SK-N-SH (cell line): Measurements from ENCODE around the gene GJD4. TPM values are rescaled to one million over a fixed set of nuclear protein-coding genes. Genes with fewer than 3 reads are reported as not detected.

Experiments used
- CTCF ChIA-PET: fragments of 300-600, 350-600 bp; formaldehyde crosslinking; extraction: SDS; loops from one replicate; lab custom pipeline; 2021; lab: Yijun Ruan, JAX
- POLR2A ChIA-PET: fragments of 350-600 bp; sonication (Branson Sonifier 250); formaldehyde crosslinking; extraction: SDS; loops from one replicate; lab custom pipeline; 2020; ENCODE audit warnings: antibody characterized with exemption, inconsistent platforms; lab: Yijun Ruan, JAX
- DNase-seq: peaks from one replicate; pipeline ENCODE4 v3.0.0; 2012
- H2AFZ ChIP-seq: fragments of 200-600 bp; sonication (generic); 2 replicates; pipeline ENCODE4 v1.8.1; 2016; ENCODE audit warnings: antibody characterized with exemption, mild to moderate bottlenecking, low read depth
- H3F3A ChIP-seq: fragments of 200-600 bp; sonication (generic); replicated peaks from 2 replicates; pipeline ENCODE3; 2016; ENCODE audit warnings: antibody characterized with exemption, mild to moderate bottlenecking; ENCODE audit not compliant: insufficient read depth
- H3K27ac ChIP-seq, 2 experiments: fragments of 200-500 bp in 1 of 2; fragments of 200-600 bp in 1 of 2; sonication (Bioruptor generic) in 1 of 2; sonication (generic), shearing (Covaris generic) in 1 of 2; 2 replicates each; pipeline versions ENCODE4 v1.5.1 to v1.6.1; 2014 to 2016; ENCODE audit warnings: low read depth in 2 of 2, inconsistent platforms in 1 of 2, low read length in 1 of 2, mild to moderate bottlenecking in 1 of 2, mixed read lengths in 1 of 2
- H3K27me3 ChIP-seq: fragments of 200-600 bp; sonication (generic), shearing (Covaris generic); 2 replicates; pipeline ENCODE4 v1.6.1; 2016; ENCODE audit warnings: mixed run types; ENCODE audit not compliant: insufficient read depth
- H3K36me3 ChIP-seq, 2 experiments: fragments of 200-500 bp in 1 of 2; fragments of 200-600 bp in 1 of 2; sonication (Bioruptor generic) in 1 of 2; sonication (generic) in 1 of 2; replicated peaks in 1 of 2; 2 replicates each; pipeline versions ENCODE3 to v1.5.1; 2014 to 2016; ENCODE audit warnings: low read length in 1 of 2, mild to moderate bottlenecking in 1 of 2; ENCODE audit not compliant: insufficient read depth in 2 of 2, control insufficient read depth in 1 of 2
- H3K4me1 ChIP-seq, 2 experiments: fragments of 200-500 bp in 1 of 2; fragments of 200-600 bp in 1 of 2; sonication (Bioruptor generic) in 1 of 2; sonication (generic), shearing (Covaris generic) in 1 of 2; 2 replicates each; pipeline versions ENCODE4 v1.5.1 to v1.6.1; 2014 to 2016; ENCODE audit warnings: low read depth in 1 of 2, low read length in 1 of 2, mixed run types in 1 of 2; ENCODE audit not compliant: insufficient read depth in 2 of 2, control insufficient read depth in 1 of 2
- H3K4me2 ChIP-seq: fragments of 200-600 bp; sonication (generic), shearing (Covaris generic); 2 replicates; pipeline ENCODE4 v1.6.1; 2017; ENCODE audit warnings: mixed run types
- H3K4me3 ChIP-seq, 2 experiments: fragments of 200-500 bp in 1 of 2; fragments of 200-600 bp in 1 of 2; sonication (Bioruptor generic) in 1 of 2; sonication (generic), shearing (Covaris generic) in 1 of 2; 2 replicates each; pipeline versions ENCODE4 v1.5.1 to v1.8.1; 2014 to 2016; ENCODE audit warnings: low read depth in 2 of 2, inconsistent platforms in 1 of 2, low read length in 1 of 2, mild to moderate bottlenecking in 1 of 2, mixed read lengths in 1 of 2, moderate library complexity in 1 of 2
- H3K79me2 ChIP-seq: fragments of 200-600 bp; sonication (generic); 2 replicates; pipeline ENCODE4 v1.8.1; 2017; ENCODE audit warnings: mild to moderate bottlenecking; ENCODE audit not compliant: insufficient read depth
- H3K9ac ChIP-seq: fragments of 200-600 bp; sonication (generic); 2 replicates; pipeline ENCODE4 v1.6.1; 2017; ENCODE audit warnings: mixed run types
- H3K9me2 ChIP-seq: fragments of 200-600 bp; sonication (generic); 2 replicates; pipeline ENCODE4 v1.6.1; 2017; ENCODE audit warnings: mixed run types
- H3K9me3 ChIP-seq: fragments of 200-600 bp; sonication (generic); 2 replicates; pipeline ENCODE4 v1.6.1; 2017; ENCODE audit warnings: mixed run types, mild to moderate bottlenecking, moderate library complexity
- H4K20me1 ChIP-seq: fragments of 200-600 bp; sonication (generic); 2 replicates; pipeline ENCODE4 v1.6.1; 2017; ENCODE audit warnings: mild to moderate bottlenecking, mixed run types; ENCODE audit not compliant: insufficient read depth
- EZH2phosphoT487 ChIP-seq: fragments of 200-600 bp; sonication (generic); IDR thresholded peaks from 2 replicates; pipeline ENCODE4 v1.6.1; 2017; ENCODE audit warnings: low read depth, mixed run types, mild to moderate bottlenecking, antibody characterized with exemption, moderate library complexity, borderline replicate concordance
- FOXJ3 ChIP-seq: sonication (generic); formaldehyde crosslinking; IDR thresholded peaks from 2 replicates; pipeline ENCODE4 v1.5.1; 2020; ENCODE audit warnings: mild to moderate bottlenecking, missing genetic modification reagents
- FOXM1 ChIP-seq: IDR thresholded peaks from 2 replicates; pipeline ENCODE4 v1.4.0; 2012; ENCODE audit warnings: low read depth, mild to moderate bottlenecking
- GABPA ChIP-seq: IDR thresholded peaks from 2 replicates; pipeline ENCODE4 v1.4.0; 2012; ENCODE audit warnings: low read depth, mild to moderate bottlenecking
- GATA2 ChIP-seq: sonication (generic); formaldehyde crosslinking; IDR thresholded peaks from 2 replicates; pipeline ENCODE4 v1.5.0; 2020; ENCODE audit warnings: mild to moderate bottlenecking, missing genetic modification reagents
- MXI1 ChIP-seq: IDR thresholded peaks from 2 replicates; pipeline ENCODE4 v1.6.1; 2012; ENCODE audit warnings: mild to moderate bottlenecking, low read depth, low read length, improper control_type of control experiment
- NRF1 ChIP-seq: IDR thresholded peaks from 2 replicates; pipeline ENCODE4 v1.6.1; 2012; ENCODE audit warnings: low read depth, mild to moderate bottlenecking, low read length
- RFX5 ChIP-seq: IDR thresholded peaks from 2 replicates; pipeline ENCODE4 v1.6.1; 2012; ENCODE audit warnings: mild to moderate bottlenecking, improper control_type of control experiment, low read length
- SIN3A ChIP-seq: IDR thresholded peaks from 2 replicates; pipeline ENCODE4 v1.6.1; 2012; ENCODE audit warnings: low read depth, mild to moderate bottlenecking, low read length, moderate library complexity, borderline replicate concordance
- SMC3 ChIP-seq: IDR thresholded peaks from 2 replicates; pipeline ENCODE4 v1.6.1; 2012; ENCODE audit warnings: low read depth, low read length, improper control_type of control experiment
- TAF1 ChIP-seq: IDR thresholded peaks from 2 replicates; pipeline ENCODE4 v1.6.1; 2012; ENCODE audit warnings: low read depth, mild to moderate bottlenecking, low read length, moderate library complexity, borderline replicate concordance
- TCF12 ChIP-seq: IDR thresholded peaks from 2 replicates; pipeline ENCODE4 v1.4.0; 2012
- TEAD4 ChIP-seq: IDR thresholded peaks from 2 replicates; pipeline ENCODE4 v1.4.0; 2012; ENCODE audit warnings: mild to moderate bottlenecking, borderline replicate concordance; ENCODE audit not compliant: insufficient read depth
- YY1 ChIP-seq: IDR thresholded peaks from 2 replicates; pipeline ENCODE4 v1.4.0; 2012; ENCODE audit warnings: low read depth, mild to moderate bottlenecking
- WGBS: methylation state at CpG from one replicate; pipeline ENCODE4 v1.1.6; 2017; ENCODE audit warnings: low lambda C conversion rate; 5-methylcytosine and 5-hydroxymethylcytosine counted together
- polyA plus RNA-seq, 3 experiments: library from polyadenylated mRNA; depleted of rRNA; stranded (reverse); fragments of >200 nt; gene quantifications; 2 replicates each; pipeline ENCODE4 v1.2.3, GENCODE V29; 2012
- TF ChIP-seq, protein P1 (sequence below): fragments of 150-350 bp; IDR thresholded peaks from 2 replicates; pipeline ENCODE4 v1.6.1; 2016; ENCODE audit warnings: mild to moderate bottlenecking, low read depth, low read length
- TF ChIP-seq, protein P2 (sequence below): IDR thresholded peaks from 2 replicates; pipeline ENCODE4 v1.4.0; 2012; ENCODE audit warnings: low read depth
- TF ChIP-seq, protein P3 (sequence below): IDR thresholded peaks from 2 replicates; pipeline ENCODE4; 2012
- TF ChIP-seq, protein P4 (sequence below): IDR thresholded peaks from 2 replicates; pipeline ENCODE4 v1.4.0; 2012; ENCODE audit warnings: low read depth, borderline replicate concordance
- TF ChIP-seq, protein P5 (sequence below): IDR thresholded peaks from 2 replicates; pipeline ENCODE4 v1.4.0; 2012; ENCODE audit warnings: low read depth, borderline replicate concordance

GJD4 gene
- polyA plus RNA-seq, 1 of the 3 experiments (the other 2 are of a cell fraction), result not detected

DNA sequence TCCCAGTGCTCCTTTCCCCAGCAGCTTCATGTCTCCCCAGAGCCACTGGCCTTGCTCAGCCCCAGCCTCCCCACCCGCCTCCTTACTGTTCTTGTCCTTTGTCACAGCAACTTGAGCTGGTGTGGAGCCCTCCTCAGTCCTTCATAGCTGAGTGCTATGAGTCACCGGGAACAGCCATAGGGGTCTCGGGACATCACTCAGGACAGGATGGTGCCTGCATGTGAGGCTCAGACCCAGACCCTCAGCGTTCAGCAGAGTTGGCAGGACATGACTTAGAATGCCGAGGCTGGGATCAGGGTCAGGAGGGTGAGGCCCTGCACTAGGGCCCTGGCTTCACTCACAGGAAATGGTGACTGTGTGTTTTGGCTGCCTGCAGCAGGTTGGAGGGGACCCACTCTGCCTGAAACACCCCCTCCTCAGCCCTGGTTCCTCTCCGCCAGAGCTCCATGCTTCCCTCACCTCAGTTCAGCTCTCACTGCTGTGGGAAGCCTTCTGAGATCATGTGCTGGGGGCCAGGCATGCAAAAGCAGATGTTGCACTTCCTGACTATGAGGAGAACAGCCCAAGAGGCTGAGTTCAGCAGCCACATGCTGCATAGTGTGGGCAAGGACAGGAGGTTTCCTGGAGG lies 40.7 kb upstream of the GJD4 start:
- Histone ChIP-seq H3K4me1 (peaks cover 5 to 12% of the 10 kb centered on the region in 2 experiments; a peak in 2 of 4 replicates), H3K4me2 (no peak overlapping the region), H3F3A (no peaks in the 10 kb centered on the region), H3K27me3 (no peaks in the 10 kb centered on the region), H3K36me3 (peaks cover 3 to 40% of the 10 kb centered on the region in 2 experiments), H2AFZ (no peak overlapping the region), H3K4me3 (no peak overlapping the region), H3K9me2 (no peaks in the 10 kb centered on the region), H4K20me1 (no peaks in the 10 kb centered on the region), H3K9me3 (no peaks in the 10 kb centered on the region), H3K27ac (no peak overlapping the region), H3K79me2 (no peaks in the 10 kb centered on the region), H3K9ac (no peak overlapping the region)
- CTCF ChIA-PET, result interaction anchor here (1.9 to 4.7 kb wide), 5 partner anchors 12 to 143 kb away, joined by 6 to 68 read pairs (median 10); no protein-coding TSS in a partner anchor
- TF ChIP-seq TCF12, result no peak
- no peak for TF ChIP-seq FOXM1
- TF ChIP-seq, protein P1, sequence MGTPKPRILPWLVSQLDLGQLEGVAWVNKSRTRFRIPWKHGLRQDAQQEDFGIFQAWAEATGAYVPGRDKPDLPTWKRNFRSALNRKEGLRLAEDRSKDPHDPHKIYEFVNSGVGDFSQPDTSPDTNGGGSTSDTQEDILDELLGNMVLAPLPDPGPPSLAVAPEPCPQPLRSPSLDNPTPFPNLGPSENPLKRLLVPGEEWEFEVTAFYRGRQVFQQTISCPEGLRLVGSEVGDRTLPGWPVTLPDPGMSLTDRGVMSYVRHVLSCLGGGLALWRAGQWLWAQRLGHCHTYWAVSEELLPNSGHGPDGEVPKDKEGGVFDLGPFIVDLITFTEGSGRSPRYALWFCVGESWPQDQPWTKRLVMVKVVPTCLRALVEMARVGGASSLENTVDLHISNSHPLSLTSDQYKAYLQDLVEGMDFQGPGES, result no peak
- TF ChIP-seq SIN3A, result no peak
- TF ChIP-seq MXI1, result no peak
- TF ChIP-seq, protein P2, sequence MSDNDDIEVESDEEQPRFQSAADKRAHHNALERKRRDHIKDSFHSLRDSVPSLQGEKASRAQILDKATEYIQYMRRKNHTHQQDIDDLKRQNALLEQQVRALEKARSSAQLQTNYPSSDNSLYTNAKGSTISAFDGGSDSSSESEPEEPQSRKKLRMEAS, result no peak
- TF ChIP-seq, protein P3, sequence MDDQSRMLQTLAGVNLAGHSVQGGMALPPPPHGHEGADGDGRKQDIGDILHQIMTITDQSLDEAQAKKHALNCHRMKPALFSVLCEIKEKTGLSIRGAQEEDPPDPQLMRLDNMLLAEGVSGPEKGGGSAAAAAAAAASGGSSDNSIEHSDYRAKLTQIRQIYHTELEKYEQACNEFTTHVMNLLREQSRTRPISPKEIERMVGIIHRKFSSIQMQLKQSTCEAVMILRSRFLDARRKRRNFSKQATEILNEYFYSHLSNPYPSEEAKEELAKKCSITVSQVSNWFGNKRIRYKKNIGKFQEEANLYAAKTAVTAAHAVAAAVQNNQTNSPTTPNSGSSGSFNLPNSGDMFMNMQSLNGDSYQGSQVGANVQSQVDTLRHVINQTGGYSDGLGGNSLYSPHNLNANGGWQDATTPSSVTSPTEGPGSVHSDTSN, result no peak
- no peak for TF ChIP-seq TAF1
- no peak for TF ChIP-seq TEAD4
- no peak for TF ChIP-seq NRF1
- TF ChIP-seq FOXJ3, result no peak
- no peak for TF ChIP-seq YY1
- TF ChIP-seq GATA2 (CRISPR knock-in tag), result no peak
- no peak for TF ChIP-seq RFX5
- TF ChIP-seq EZH2phosphoT487, result no peak
- no peak for TF ChIP-seq SMC3
- TF ChIP-seq, protein P4, sequence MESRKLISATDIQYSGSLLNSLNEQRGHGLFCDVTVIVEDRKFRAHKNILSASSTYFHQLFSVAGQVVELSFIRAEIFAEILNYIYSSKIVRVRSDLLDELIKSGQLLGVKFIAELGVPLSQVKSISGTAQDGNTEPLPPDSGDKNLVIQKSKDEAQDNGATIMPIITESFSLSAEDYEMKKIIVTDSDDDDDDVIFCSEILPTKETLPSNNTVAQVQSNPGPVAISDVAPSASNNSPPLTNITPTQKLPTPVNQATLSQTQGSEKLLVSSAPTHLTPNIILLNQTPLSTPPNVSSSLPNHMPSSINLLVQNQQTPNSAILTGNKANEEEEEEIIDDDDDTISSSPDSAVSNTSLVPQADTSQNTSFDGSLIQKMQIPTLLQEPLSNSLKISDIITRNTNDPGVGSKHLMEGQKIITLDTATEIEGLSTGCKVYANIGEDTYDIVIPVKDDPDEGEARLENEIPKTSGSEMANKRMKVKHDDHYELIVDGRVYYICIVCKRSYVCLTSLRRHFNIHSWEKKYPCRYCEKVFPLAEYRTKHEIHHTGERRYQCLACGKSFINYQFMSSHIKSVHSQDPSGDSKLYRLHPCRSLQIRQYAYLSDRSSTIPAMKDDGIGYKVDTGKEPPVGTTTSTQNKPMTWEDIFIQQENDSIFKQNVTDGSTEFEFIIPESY, result no peak
- TF ChIP-seq, protein P5, sequence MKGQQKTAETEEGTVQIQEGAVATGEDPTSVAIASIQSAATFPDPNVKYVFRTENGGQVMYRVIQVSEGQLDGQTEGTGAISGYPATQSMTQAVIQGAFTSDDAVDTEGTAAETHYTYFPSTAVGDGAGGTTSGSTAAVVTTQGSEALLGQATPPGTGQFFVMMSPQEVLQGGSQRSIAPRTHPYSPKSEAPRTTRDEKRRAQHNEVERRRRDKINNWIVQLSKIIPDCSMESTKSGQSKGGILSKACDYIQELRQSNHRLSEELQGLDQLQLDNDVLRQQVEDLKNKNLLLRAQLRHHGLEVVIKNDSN, result no peak
- no peak for TF ChIP-seq GABPA
- POLR2A ChIA-PET, result no interaction called here
- DNase-seq, result no peak
- 76% methylated on average over 4 of the region's 6 CpGs for WGBS
